K562 (cell line): ENCODE data around the gene SV2A. TPM values are rescaled to one million over a fixed set of nuclear protein-coding genes. Genes with fewer than 3 reads are reported as not detected.

ENCODE experiments used
- ATAC-seq: fragments of 200-7000 bp; cut with Tn5 transposase; 3 replicates; pipeline ENCODE4 v1.9.1; 2020; ENCODE audit warnings: moderate library complexity
- BruUV-seq: library from RNA; stranded (reverse); fragments of 400-500 nt; replicated peaks from 2 replicates; lab custom pipeline; 2021; lab: Mats Ljungman, UMichigan
- CTCF ChIA-PET: fragments of 300-600 bp; formaldehyde crosslinking; extraction: SDS; loops from one replicate; lab custom pipeline; 2021; ENCODE audit warnings: low intra/inter-chr PET ratio; lab: Yijun Ruan, JAX
- POLR2A ChIA-PET: fragments of 300-600, 350-650 bp; sonication (Branson Sonifier 250); formaldehyde crosslinking; extraction: SDS; loops from one replicate; lab custom pipeline; 2021; ENCODE audit warnings: antibody characterized with exemption, inconsistent platforms; lab: Yijun Ruan, JAX
- DNase-seq, 4 experiments: peaks; one replicate each; pipeline versions ENCODE4 v3.0.0 to v3.0.0-alpha.2; 2011 to 2018; ENCODE audit warnings: low spot score in 3 of 4, mixed read lengths in 3 of 4; ENCODE audit errors: extremely low read depth in 1 of 4
- FAIRE-seq: peaks from 2 replicates; lab custom pipeline; 2011; peaks lifted over from hg19 to GRCh38; lab: Jason Lieb, UNC
- H2AFZ ChIP-seq: 2 replicates; pipeline ENCODE4 v1.6.0; 2011; ENCODE audit warnings: low read depth, low read length, control low read depth, inconsistent platforms
- H3K27ac ChIP-seq: fragments of 200-600 bp; 3 replicates; pipeline ENCODE4 v1.8.0; 2011; ENCODE audit warnings: low read depth, mild to moderate bottlenecking, control low read depth, inconsistent platforms, low read length, moderate library complexity, mixed read lengths; ENCODE audit errors: extremely low read depth
- H3K27me3 ChIP-seq, 2 experiments: fragments of 300-600 bp in 1 of 2; 2 replicates in 1 of 2; 3 replicates in 1 of 2; pipeline versions ENCODE4 v1.6.0 to v1.8.0; 2011; ENCODE audit warnings: inconsistent platforms in 2 of 2, low read length in 2 of 2, mild to moderate bottlenecking in 1 of 2, mixed read lengths in 1 of 2, moderate library complexity in 1 of 2; ENCODE audit not compliant: control insufficient read depth in 2 of 2, insufficient read depth in 2 of 2
- H3K36me3 ChIP-seq: fragments of 300-600 bp; 3 replicates; pipeline ENCODE4 v1.8.0; 2011; ENCODE audit warnings: mild to moderate bottlenecking, low read length, inconsistent platforms; ENCODE audit not compliant: control insufficient read depth, insufficient read depth
- H3K4me1 ChIP-seq, 2 experiments: fragments of 200-600 bp in 1 of 2; replicated peaks in 1 of 2; 2 replicates in 1 of 2; 3 replicates in 1 of 2; pipeline versions ENCODE4 v1.5.1 to v1.8.0; 2011; ENCODE audit warnings: inconsistent platforms in 2 of 2, low read length in 2 of 2, mild to moderate bottlenecking in 1 of 2, mixed read lengths in 1 of 2, moderate library complexity in 1 of 2; ENCODE audit not compliant: control insufficient read depth in 2 of 2, insufficient read depth in 2 of 2
- H3K4me2 ChIP-seq: 2 replicates; pipeline ENCODE4 v1.6.1; 2011; ENCODE audit warnings: low read length, control low read depth, inconsistent platforms, mixed read lengths; ENCODE audit not compliant: insufficient read depth
- H3K4me3 ChIP-seq: fragments of 200-600 bp; sonication (generic), shearing (Covaris generic); 2 replicates; pipeline ENCODE4 v1.5.1; 2016; ENCODE audit warnings: control low read depth, inconsistent platforms
- H3K79me2 ChIP-seq: fragments of 200-600 bp; 3 replicates; pipeline ENCODE4 v1.8.0; 2011; ENCODE audit warnings: low read length, inconsistent platforms; ENCODE audit not compliant: control insufficient read depth, insufficient read depth
- H3K9ac ChIP-seq, 2 experiments: 2 replicates each; pipeline versions ENCODE4 v1.6.0 to v1.6.1; 2011; ENCODE audit warnings: low read depth in 2 of 2, low read length in 2 of 2, control low read depth in 1 of 2, inconsistent platforms in 1 of 2, mild to moderate bottlenecking in 1 of 2, mixed read lengths in 1 of 2; ENCODE audit not compliant: insufficient read depth in 1 of 2
- H3K9me1 ChIP-seq: one replicate; pipeline ENCODE4 v1.6.0; 2011; ENCODE audit warnings: inconsistent platforms, mild to moderate bottlenecking, low read length, moderate library complexity; ENCODE audit not compliant: control insufficient read depth, insufficient read depth
- H3K9me3 ChIP-seq: replicated peaks from 2 replicates; pipeline ENCODE4 v1.5.1; 2011; ENCODE audit warnings: low read depth, low read length, inconsistent platforms; ENCODE audit not compliant: control insufficient read depth, insufficient read depth
- H4K20me1 ChIP-seq: replicated peaks from 2 replicates; pipeline ENCODE4 v1.6.1; 2011; ENCODE audit warnings: low read length, inconsistent platforms, mixed read lengths; ENCODE audit not compliant: control insufficient read depth, insufficient read depth
- CBFA2T2 ChIP-seq: fragments of 450-650 bp; conservative IDR thresholded peaks from 2 replicates; pipeline ENCODE4 v1.6.1; 2017; ENCODE audit warnings: mild to moderate bottlenecking
- CTBP1 ChIP-seq: fragments of 450-650 bp; IDR thresholded peaks from 2 replicates; pipeline ENCODE4 v1.6.1; 2016; ENCODE audit warnings: borderline replicate concordance
- MEF2A ChIP-seq: IDR thresholded peaks from 2 replicates; pipeline ENCODE4 v1.6.1; 2011; ENCODE audit warnings: low read depth, mild to moderate bottlenecking, low read length, moderate library complexity; ENCODE audit not compliant: control insufficient read depth
- MEF2D ChIP-seq: conservative IDR thresholded peaks from 2 replicates; pipeline ENCODE4 v1.6.1; 2016; ENCODE audit warnings: low read depth, missing genetic modification characterization, missing compliant biosample characterization
- NR1H2 ChIP-seq: sonication (generic); formaldehyde crosslinking; IDR thresholded peaks from 2 replicates; pipeline ENCODE4 v1.4.0; 2020; ENCODE audit warnings: mild to moderate bottlenecking, missing genetic modification reagents
- NR2C2 ChIP-seq, 2 experiments: fragments of 200-800 bp in 1 of 2; sonication (Bioruptor generic) in 1 of 2; sonication (generic) in 1 of 2; formaldehyde crosslinking in 1 of 2; IDR thresholded peaks; 2 replicates each; pipeline versions ENCODE4 v1.6.1 to v1.8.0; 2016 to 2022; ENCODE audit warnings: mild to moderate bottlenecking in 1 of 2, missing compliant biosample characterization in 1 of 2, missing genetic modification characterization in 1 of 2, missing genetic modification reagents in 1 of 2
- SPI1 ChIP-seq: IDR thresholded peaks from 2 replicates; pipeline ENCODE4 v1.6.1; 2011; ENCODE audit warnings: low read depth, low read length, control low read depth, borderline replicate concordance
- TEAD4 ChIP-seq, 2 experiments: sonication (generic) in 1 of 2; formaldehyde crosslinking in 1 of 2; IDR thresholded peaks; 2 replicates each; pipeline versions ENCODE4 v1.6.1 to v1.8.0; 2012 to 2022; ENCODE audit warnings: borderline replicate concordance in 1 of 2, inconsistent platforms in 1 of 2, low read length in 1 of 2, mild to moderate bottlenecking in 1 of 2, missing genetic modification reagents in 1 of 2
- WGBS: fragments of 100-300 bp; shearing (Covaris generic); methylation state at CpG from one replicate; pipeline ENCODE4 v1.1.6; 2016; ENCODE audit warnings: low coverage, mixed read lengths; ENCODE audit not compliant: insufficient coverage; ENCODE audit errors: missing lambda C conversion rate; 5-methylcytosine and 5-hydroxymethylcytosine counted together
- in situ Hi-C: fragments of 300-500 bp; cut with MboI; formaldehyde crosslinking; loops from 4 replicates; pipeline ENCODE4 v1.15.0; 2018; ENCODE audit warnings: inconsistent platforms, mixed read lengths
- intact Hi-C: fragments of 100-400 bp; cut with micrococcal nuclease; formaldehyde crosslinking; loops from 2 replicates; pipeline ENCODE4 v1.14.2; 2022
- polyA plus RNA-seq, 8 experiments: library from polyadenylated mRNA; depleted of rRNA in 4 of 8; stranded (reverse) in 5 of 8; unstranded in 3 of 8; fragments of >200 nt; fragmentation: Nextera tagmentation in 2 of 8; fragmentation: Illumina TruSeq in 1 of 8; extraction: Ambion mirVana in 2 of 8; extraction: Trizol in 1 of 8; gene quantifications; 2 replicates each; pipeline versions ENCODE4 v1.2.1 to v1.2.3, GENCODE V29; 2011 to 2014; ENCODE audit warnings: inconsistent platforms in 1 of 8, missing spikeins in 1 of 8
- total RNA-seq, 7 experiments: library from RNA; depleted of rRNA in 6 of 7; stranded (reverse); fragments of >200 nt in 6 of 7; fragmentation: Illumina TruSeq in 2 of 7; extraction: Trizol in 2 of 7; gene quantifications; 2 replicates each; pipeline versions ENCODE4 v1.2.1 to v1.2.3, GENCODE V29; 2011 to 2021; ENCODE audit warnings: low replicate concordance in 1 of 7
- TF ChIP-seq, protein P1 (sequence below): fragments of 250-450 bp; sonication (Bioruptor Pico); IDR thresholded peaks from 2 replicates; pipeline ENCODE4 v1.4.0; 2020
- TF ChIP-seq, protein P2 (sequence below): fragments of 250-450 bp; sonication (Bioruptor Pico); IDR thresholded peaks from 2 replicates; pipeline ENCODE4 v1.5.0; 2020; ENCODE audit warnings: mild to moderate bottlenecking, borderline replicate concordance
- TF ChIP-seq, protein P3 (sequence below): sonication (generic); formaldehyde crosslinking; IDR thresholded peaks from 2 replicates; pipeline ENCODE4 v1.9.0; 2022; ENCODE audit warnings: mild to moderate bottlenecking, missing genetic modification reagents

SV2A gene
- total and polyA plus RNA-seq, 9 of the 15 experiments (the other 6 are each of a cell fraction or from before 2014, with no cell fraction given), result 0.07 to 0.22 (median 0.11) TPM; not detected in 1

DNA sequence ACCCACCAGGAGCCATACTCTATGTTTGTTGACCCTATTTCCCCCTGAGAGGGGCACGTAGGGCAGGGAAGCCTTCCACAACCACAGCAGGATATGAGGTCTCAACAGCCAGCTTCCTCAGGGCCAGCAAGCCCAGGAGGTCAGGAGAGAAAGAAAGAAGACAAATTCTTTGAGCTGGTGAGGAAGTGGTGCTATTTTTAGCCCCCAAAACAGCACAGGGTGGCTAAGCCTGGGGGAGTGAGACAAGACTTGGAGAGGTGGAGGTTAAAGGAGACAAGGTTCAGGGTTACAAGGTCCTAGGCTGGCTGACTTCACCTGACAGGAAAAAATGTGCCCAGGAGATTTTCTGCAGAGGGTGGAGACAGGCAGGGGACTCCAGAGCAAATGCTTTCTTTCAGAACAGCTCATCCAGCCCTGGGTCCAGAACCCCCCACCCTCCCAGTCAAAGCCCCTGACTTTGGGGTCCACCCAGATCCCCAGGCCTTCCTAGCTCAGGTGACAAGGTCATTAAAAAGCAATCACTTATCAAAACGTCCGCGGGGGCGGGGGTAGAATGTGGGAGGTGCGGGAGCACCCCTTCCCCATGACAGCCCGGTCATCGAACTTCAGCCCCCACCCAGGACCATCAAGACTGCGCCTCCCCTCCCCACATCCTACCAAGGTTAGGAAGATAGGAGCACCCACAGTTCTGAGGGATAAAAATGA lies 1.3 kb downstream of the SV2A start:
- DNase-seq (peak in 1 of 4 experiments; percentile 58), ATAC-seq (peak; percentile 36), FAIRE-seq (no peak)
- no peaks in the 10 kb centered on the region for H3K36me3 ChIP-seq
- H3K79me2 ChIP-seq, result no peaks in the 10 kb centered on the region
- intact Hi-C loops (no loop called here), in situ Hi-C loops (no loop called here)
- H3K4me1 ChIP-seq, result peaks cover 15 to 26% of the 10 kb centered on the region in 2 experiments
- no peak overlapping the region for H3K4me3 ChIP-seq
- H3K4me2 ChIP-seq, result peak overlapping the region; percentile 50
- H3K27ac ChIP-seq, result peak overlapping the region; percentile 73
- POLR2A ChIA-PET, result interaction anchor here (0.6 to 3.3 kb wide), 5 partner anchors 9 to 29 kb away, joined by 3 to 31 read pairs (median 5); a partner anchor contains a TSS
- H3K27me3 ChIP-seq, result no peaks in the 10 kb centered on the region
- H3K9ac ChIP-seq, result peak overlapping the region; percentile 41 to 50; a peak in 3 of 4 replicates
- no peaks in the 10 kb centered on the region for H3K9me1 ChIP-seq
- BruUV-seq, result no TSS peak
- peak overlapping the region; percentile 94 for H2AFZ ChIP-seq
- TF ChIP-seq MEF2A (peak; percentile 92), NR1H2 (no peak), CTBP1 (0 out of 2 replicates have a peak, but pooled peaks have one; percentile 32), MEF2D (tag) (0 out of 2 replicates have a peak, but pooled peaks have one; percentile 45), CBFA2T2 (0 out of 2 replicates have a peak, but pooled peaks have one; percentile 8), SPI1 (peak; percentile 64; the same call in 1 of the 2 replicates), NR2C2 (CRISPR knock-in tag; IDR thresholded peaks at IDR 0.05) (no peak), NR2C2 (tag; IDR thresholded peaks at IDR 0.05) (peak; percentile 34; the same call in 1 of the 2 replicates), TEAD4 (IDR thresholded peaks at IDR 0.05; ENCODE audit: low read length) (0 out of 2 replicates have a peak, but pooled peaks have one; percentile 6), TEAD4 (CRISPR knock-in tag; IDR thresholded peaks at IDR 0.05; ENCODE audit: borderline replicate concordance) (no peak)
- TF ChIP-seq, protein P1, sequence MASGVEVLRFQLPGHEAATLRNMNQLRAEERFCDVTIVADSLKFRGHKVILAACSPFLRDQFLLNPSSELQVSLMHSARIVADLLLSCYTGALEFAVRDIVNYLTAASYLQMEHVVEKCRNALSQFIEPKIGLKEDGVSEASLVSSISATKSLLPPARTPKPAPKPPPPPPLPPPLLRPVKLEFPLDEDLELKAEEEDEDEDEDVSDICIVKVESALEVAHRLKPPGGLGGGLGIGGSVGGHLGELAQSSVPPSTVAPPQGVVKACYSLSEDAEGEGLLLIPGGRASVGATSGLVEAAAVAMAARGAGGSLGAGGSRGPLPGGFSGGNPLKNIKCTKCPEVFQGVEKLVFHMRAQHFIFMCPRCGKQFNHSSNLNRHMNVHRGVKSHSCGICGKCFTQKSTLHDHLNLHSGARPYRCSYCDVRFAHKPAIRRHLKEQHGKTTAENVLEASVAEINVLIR (CRISPR knock-in tag), result no peak
- TF ChIP-seq, protein P2, sequence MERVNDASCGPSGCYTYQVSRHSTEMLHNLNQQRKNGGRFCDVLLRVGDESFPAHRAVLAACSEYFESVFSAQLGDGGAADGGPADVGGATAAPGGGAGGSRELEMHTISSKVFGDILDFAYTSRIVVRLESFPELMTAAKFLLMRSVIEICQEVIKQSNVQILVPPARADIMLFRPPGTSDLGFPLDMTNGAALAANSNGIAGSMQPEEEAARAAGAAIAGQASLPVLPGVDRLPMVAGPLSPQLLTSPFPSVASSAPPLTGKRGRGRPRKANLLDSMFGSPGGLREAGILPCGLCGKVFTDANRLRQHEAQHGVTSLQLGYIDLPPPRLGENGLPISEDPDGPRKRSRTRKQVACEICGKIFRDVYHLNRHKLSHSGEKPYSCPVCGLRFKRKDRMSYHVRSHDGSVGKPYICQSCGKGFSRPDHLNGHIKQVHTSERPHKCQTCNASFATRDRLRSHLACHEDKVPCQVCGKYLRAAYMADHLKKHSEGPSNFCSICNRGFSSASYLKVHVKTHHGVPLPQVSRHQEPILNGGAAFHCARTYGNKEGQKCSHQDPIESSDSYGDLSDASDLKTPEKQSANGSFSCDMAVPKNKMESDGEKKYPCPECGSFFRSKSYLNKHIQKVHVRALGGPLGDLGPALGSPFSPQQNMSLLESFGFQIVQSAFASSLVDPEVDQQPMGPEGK (CRISPR knock-in tag), result no peak
- TF ChIP-seq, protein P3, sequence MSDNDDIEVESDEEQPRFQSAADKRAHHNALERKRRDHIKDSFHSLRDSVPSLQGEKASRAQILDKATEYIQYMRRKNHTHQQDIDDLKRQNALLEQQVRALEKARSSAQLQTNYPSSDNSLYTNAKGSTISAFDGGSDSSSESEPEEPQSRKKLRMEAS (CRISPR knock-in tag), result peak; percentile 8; the same call in 1 of the 2 replicates
- TF ChIP-seq, all 486 proteins: peak for 8
- Histone ChIP-seq H4K20me1 (no peaks in the 10 kb centered on the region), H3K9me3 (no peaks in the 10 kb centered on the region)
- 38% methylated on average over 9 of the region's 9 CpGs for WGBS
- CTCF ChIA-PET, result no interaction called here
